K562 (cell line): Measurements from ENCODE around the gene LPA. TPM values are rescaled to one million over a fixed set of nuclear protein-coding genes. Genes with fewer than 3 reads are reported as not detected.

Source experiments
- ATAC-seq: fragments of 200-7000 bp; cut with Tn5 transposase; 3 replicates; pipeline ENCODE4 v1.9.1; 2020; ENCODE audit warnings: moderate library complexity
- BruUV-seq: library from RNA; stranded (reverse); fragments of 400-500 nt; replicated peaks from 2 replicates; lab custom pipeline; 2021; lab: Mats Ljungman, UMichigan
- CTCF ChIA-PET: fragments of 300-600 bp; formaldehyde crosslinking; extraction: SDS; loops from one replicate; lab custom pipeline; 2021; ENCODE audit warnings: low intra/inter-chr PET ratio; lab: Yijun Ruan, JAX
- POLR2A ChIA-PET: fragments of 300-600, 350-650 bp; sonication (Branson Sonifier 250); formaldehyde crosslinking; extraction: SDS; loops from one replicate; lab custom pipeline; 2021; ENCODE audit warnings: antibody characterized with exemption, inconsistent platforms; lab: Yijun Ruan, JAX
- DNase-seq, 4 experiments: peaks; one replicate each; pipeline versions ENCODE4 v3.0.0 to v3.0.0-alpha.2; 2011 to 2018; ENCODE audit warnings: low spot score in 3 of 4, mixed read lengths in 3 of 4; ENCODE audit errors: extremely low read depth in 1 of 4
- FAIRE-seq: peaks from 2 replicates; lab custom pipeline; 2011; peaks lifted over from hg19 to GRCh38; lab: Jason Lieb, UNC
- H2AFZ ChIP-seq: 2 replicates; pipeline ENCODE4 v1.6.0; 2011; ENCODE audit warnings: low read depth, low read length, control low read depth, inconsistent platforms
- H3K27ac ChIP-seq: fragments of 200-600 bp; 3 replicates; pipeline ENCODE4 v1.8.0; 2011; ENCODE audit warnings: low read depth, mild to moderate bottlenecking, control low read depth, inconsistent platforms, low read length, moderate library complexity, mixed read lengths; ENCODE audit errors: extremely low read depth
- H3K27me3 ChIP-seq, 2 experiments: fragments of 300-600 bp in 1 of 2; 2 replicates in 1 of 2; 3 replicates in 1 of 2; pipeline versions ENCODE4 v1.6.0 to v1.8.0; 2011; ENCODE audit warnings: inconsistent platforms in 2 of 2, low read length in 2 of 2, mild to moderate bottlenecking in 1 of 2, mixed read lengths in 1 of 2, moderate library complexity in 1 of 2; ENCODE audit not compliant: control insufficient read depth in 2 of 2, insufficient read depth in 2 of 2
- H3K36me3 ChIP-seq: fragments of 300-600 bp; 3 replicates; pipeline ENCODE4 v1.8.0; 2011; ENCODE audit warnings: mild to moderate bottlenecking, low read length, inconsistent platforms; ENCODE audit not compliant: control insufficient read depth, insufficient read depth
- H3K4me1 ChIP-seq, 2 experiments: fragments of 200-600 bp in 1 of 2; replicated peaks in 1 of 2; 2 replicates in 1 of 2; 3 replicates in 1 of 2; pipeline versions ENCODE4 v1.5.1 to v1.8.0; 2011; ENCODE audit warnings: inconsistent platforms in 2 of 2, low read length in 2 of 2, mild to moderate bottlenecking in 1 of 2, mixed read lengths in 1 of 2, moderate library complexity in 1 of 2; ENCODE audit not compliant: control insufficient read depth in 2 of 2, insufficient read depth in 2 of 2
- H3K4me2 ChIP-seq: 2 replicates; pipeline ENCODE4 v1.6.1; 2011; ENCODE audit warnings: low read length, control low read depth, inconsistent platforms, mixed read lengths; ENCODE audit not compliant: insufficient read depth
- H3K4me3 ChIP-seq: fragments of 200-600 bp; sonication (generic), shearing (Covaris generic); 2 replicates; pipeline ENCODE4 v1.5.1; 2016; ENCODE audit warnings: control low read depth, inconsistent platforms
- H3K79me2 ChIP-seq: fragments of 200-600 bp; 3 replicates; pipeline ENCODE4 v1.8.0; 2011; ENCODE audit warnings: low read length, inconsistent platforms; ENCODE audit not compliant: control insufficient read depth, insufficient read depth
- H3K9ac ChIP-seq, 2 experiments: 2 replicates each; pipeline versions ENCODE4 v1.6.0 to v1.6.1; 2011; ENCODE audit warnings: low read depth in 2 of 2, low read length in 2 of 2, control low read depth in 1 of 2, inconsistent platforms in 1 of 2, mild to moderate bottlenecking in 1 of 2, mixed read lengths in 1 of 2; ENCODE audit not compliant: insufficient read depth in 1 of 2
- H3K9me1 ChIP-seq: one replicate; pipeline ENCODE4 v1.6.0; 2011; ENCODE audit warnings: inconsistent platforms, mild to moderate bottlenecking, low read length, moderate library complexity; ENCODE audit not compliant: control insufficient read depth, insufficient read depth
- H3K9me3 ChIP-seq: replicated peaks from 2 replicates; pipeline ENCODE4 v1.5.1; 2011; ENCODE audit warnings: low read depth, low read length, inconsistent platforms; ENCODE audit not compliant: control insufficient read depth, insufficient read depth
- H4K20me1 ChIP-seq: replicated peaks from 2 replicates; pipeline ENCODE4 v1.6.1; 2011; ENCODE audit warnings: low read length, inconsistent platforms, mixed read lengths; ENCODE audit not compliant: control insufficient read depth, insufficient read depth
- CBX2 ChIP-seq: fragments of 200-600 bp; sonication (generic); IDR thresholded peaks from one replicate; pipeline ENCODE4 v1.6.1; 2012; ENCODE audit warnings: mild to moderate bottlenecking, low read length, inconsistent platforms; ENCODE audit not compliant: insufficient read depth, poor library complexity, severe bottlenecking
- HIVEP1 ChIP-seq: fragments of 250-450 bp; sonication (Bioruptor Pico); IDR thresholded peaks from 2 replicates; pipeline ENCODE4 v1.4.0; 2020; ENCODE audit warnings: mild to moderate bottlenecking
- MBD2 ChIP-seq: sonication (generic); IDR thresholded peaks from 2 replicates; pipeline ENCODE4 v1.6.1; 2016; ENCODE audit warnings: low read depth, borderline replicate concordance
- NFYB ChIP-seq: IDR thresholded peaks from 2 replicates; pipeline ENCODE4 v1.6.1; 2011; ENCODE audit warnings: mild to moderate bottlenecking, moderate library complexity; ENCODE audit not compliant: insufficient read length; ENCODE audit errors: extremely low read depth
- PRMT5 ChIP-seq: sonication (generic); formaldehyde crosslinking; IDR thresholded peaks from 2 replicates; pipeline ENCODE4 v1.5.0; 2020; ENCODE audit warnings: missing genetic modification reagents
- TCF7L2 ChIP-seq: fragments of 150-350 bp; IDR thresholded peaks from 2 replicates; pipeline ENCODE4 v1.6.1; 2016; ENCODE audit warnings: low read depth, mild to moderate bottlenecking, low read length, moderate library complexity
- WGBS: fragments of 100-300 bp; shearing (Covaris generic); methylation state at CpG from one replicate; pipeline ENCODE4 v1.1.6; 2016; ENCODE audit warnings: low coverage, mixed read lengths; ENCODE audit not compliant: insufficient coverage; ENCODE audit errors: missing lambda C conversion rate; 5-methylcytosine and 5-hydroxymethylcytosine counted together
- in situ Hi-C: fragments of 300-500 bp; cut with MboI; formaldehyde crosslinking; loops from 4 replicates; pipeline ENCODE4 v1.15.0; 2018; ENCODE audit warnings: inconsistent platforms, mixed read lengths
- intact Hi-C: fragments of 100-400 bp; cut with micrococcal nuclease; formaldehyde crosslinking; loops from 2 replicates; pipeline ENCODE4 v1.14.2; 2022
- polyA plus RNA-seq, 8 experiments: library from polyadenylated mRNA; depleted of rRNA in 4 of 8; stranded (reverse) in 5 of 8; unstranded in 3 of 8; fragments of >200 nt; fragmentation: Nextera tagmentation in 2 of 8; fragmentation: Illumina TruSeq in 1 of 8; extraction: Ambion mirVana in 2 of 8; extraction: Trizol in 1 of 8; gene quantifications; 2 replicates each; pipeline versions ENCODE4 v1.2.1 to v1.2.3, GENCODE V29; 2011 to 2014; ENCODE audit warnings: inconsistent platforms in 1 of 8, missing spikeins in 1 of 8
- total RNA-seq, 7 experiments: library from RNA; depleted of rRNA in 6 of 7; stranded (reverse); fragments of >200 nt in 6 of 7; fragmentation: Illumina TruSeq in 2 of 7; extraction: Trizol in 2 of 7; gene quantifications; 2 replicates each; pipeline versions ENCODE4 v1.2.1 to v1.2.3, GENCODE V29; 2011 to 2021; ENCODE audit warnings: low replicate concordance in 1 of 7

LPA gene
- total and polyA plus RNA-seq, 9 of the 15 experiments (the other 6 are each of a cell fraction or from before 2014, with no cell fraction given), result 0.01 to 0.18 (median 0.07) TPM; not detected in 6

DNA sequence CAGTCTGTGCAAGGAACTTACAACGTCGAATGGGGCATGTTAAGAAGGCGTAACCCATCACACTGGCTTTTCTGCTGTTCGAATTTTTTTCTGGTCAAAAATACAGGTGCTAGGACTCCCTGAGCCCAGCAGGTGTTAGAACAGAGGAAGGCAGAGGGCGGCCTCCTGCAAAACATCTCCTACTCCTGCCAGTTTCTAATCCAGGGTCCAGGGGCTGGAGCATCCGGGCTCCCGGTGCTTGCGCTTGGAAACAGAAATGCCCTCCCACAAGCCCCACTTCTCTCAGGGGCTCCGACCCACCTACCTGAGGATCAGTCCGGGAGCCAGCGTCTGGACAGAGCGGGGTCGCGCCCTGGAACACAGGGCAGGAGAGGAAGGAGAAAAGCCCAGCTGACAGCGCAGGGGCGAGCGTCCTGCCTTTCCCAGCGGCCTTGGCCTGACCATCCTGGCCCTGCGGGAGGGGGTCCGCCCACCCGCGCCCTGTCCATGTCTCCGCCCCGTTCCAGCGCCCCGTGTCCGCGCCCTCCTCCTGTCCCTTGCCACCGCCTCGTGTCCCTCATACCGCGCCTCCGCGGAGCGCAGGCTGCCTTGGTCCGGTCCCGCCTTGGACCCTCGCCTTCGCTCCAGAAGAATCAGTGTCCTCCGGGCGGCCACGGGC lies 14.8 kb upstream of the LPA start:
- DNase-seq (no peak), ATAC-seq (peak; percentile 36), FAIRE-seq (no peak)
- Histone ChIP-seq H2AFZ (no peak overlapping the region), H4K20me1 (no peaks in the 10 kb centered on the region), H3K9ac (no peak overlapping the region), H3K36me3 (no peaks in the 10 kb centered on the region), H3K79me2 (no peaks in the 10 kb centered on the region), H3K4me3 (no peak overlapping the region), H3K4me1 (peaks cover 0 to 8% of the 10 kb centered on the region in 2 experiments; a peak in 2 of 5 replicates), H3K4me2 (no peak overlapping the region), H3K9me3 (no peaks in the 10 kb centered on the region), H3K27ac (no peak overlapping the region), H3K27me3 (peaks cover 2 to 6% of the 10 kb centered on the region in 2 experiments; a peak in 2 of 5 replicates), H3K9me1 (no peaks in the 10 kb centered on the region)
- intact Hi-C loops (no loop called here), in situ Hi-C loops (no loop called here)
- BruUV-seq, result no TSS peak
- ChIA-PET CTCF (no interaction called here), POLR2A (no interaction called here)
- WGBS, result 38% methylated on average over 36 of the region's 42 CpGs
- TF ChIP-seq TCF7L2, result no peak
- TF ChIP-seq MBD2, result no peak
- TF ChIP-seq PRMT5 (CRISPR knock-in tag), result no peak
- TF ChIP-seq NFYB, result no peak
- TF ChIP-seq HIVEP1 (CRISPR knock-in tag), result no peak
- TF ChIP-seq CBX2, result no peak
